Measurements from ENCODE around the gene EHD3.
"Not testable (repeated sequence)": the region's sequence is repeated elsewhere in the genome, so short reads cannot be mapped to it uniquely, and the experiment has no call there.

Gene EHD3

DNA sequence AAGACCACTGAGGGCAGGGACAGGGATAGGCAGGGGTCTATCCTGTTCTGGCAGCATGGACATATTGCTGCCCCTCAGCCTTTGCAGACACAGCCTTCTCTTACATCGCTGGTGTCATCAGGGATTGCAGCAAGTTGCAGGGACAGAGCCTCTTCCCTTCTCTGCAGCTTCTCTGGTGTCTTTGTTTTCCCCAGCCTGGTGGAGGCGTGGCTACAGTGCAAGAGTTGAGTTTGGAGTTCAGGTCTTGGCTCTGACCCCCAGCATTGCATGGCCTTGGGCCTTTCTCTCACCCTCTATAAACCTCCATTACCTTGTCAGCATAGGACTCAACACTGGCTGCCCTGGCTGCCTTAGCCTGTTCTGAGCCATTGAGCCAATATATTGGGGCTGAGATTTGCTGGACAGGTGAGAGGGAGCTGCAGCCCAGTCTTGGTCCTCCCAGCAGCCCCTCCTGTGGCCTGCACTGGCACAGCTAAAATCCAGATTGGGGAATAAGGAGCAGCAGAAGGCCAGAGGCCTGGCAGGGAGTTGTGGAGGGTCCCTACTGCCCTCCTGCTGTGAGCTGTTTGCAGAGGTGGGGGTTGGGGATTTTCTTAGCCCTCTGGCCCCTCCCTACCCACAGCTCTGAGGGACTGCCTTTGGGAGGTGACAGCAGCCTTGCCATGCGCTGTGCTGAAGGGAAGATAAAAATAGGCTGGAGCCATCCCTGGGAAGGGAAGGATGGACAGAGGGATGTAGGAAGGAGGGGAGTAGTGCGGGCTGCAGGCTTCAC lies 22.8 kb downstream of the EHD3 start:
- DNase-seq, result no peak

DNA sequence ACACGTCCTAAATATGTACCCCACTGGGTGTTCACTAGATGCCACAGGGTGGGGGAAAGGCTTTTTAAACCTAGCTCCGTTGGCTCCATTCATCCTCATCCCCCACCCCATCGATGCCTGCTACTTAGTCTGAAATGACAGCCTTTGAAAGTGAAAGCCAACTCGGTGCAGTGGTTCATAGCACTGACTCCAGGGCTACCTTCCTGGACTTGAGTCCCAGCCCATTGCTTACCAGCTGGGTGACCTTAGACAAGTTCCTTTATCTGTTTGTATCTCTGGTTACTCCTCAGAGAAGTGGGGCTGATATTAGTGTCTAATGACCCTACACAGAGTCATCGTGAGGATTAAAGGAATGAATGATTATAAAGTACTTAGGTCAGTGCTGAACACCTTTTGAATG lies 24.4 kb downstream of the EHD3 start:
- no peak for DNase-seq

DNA sequence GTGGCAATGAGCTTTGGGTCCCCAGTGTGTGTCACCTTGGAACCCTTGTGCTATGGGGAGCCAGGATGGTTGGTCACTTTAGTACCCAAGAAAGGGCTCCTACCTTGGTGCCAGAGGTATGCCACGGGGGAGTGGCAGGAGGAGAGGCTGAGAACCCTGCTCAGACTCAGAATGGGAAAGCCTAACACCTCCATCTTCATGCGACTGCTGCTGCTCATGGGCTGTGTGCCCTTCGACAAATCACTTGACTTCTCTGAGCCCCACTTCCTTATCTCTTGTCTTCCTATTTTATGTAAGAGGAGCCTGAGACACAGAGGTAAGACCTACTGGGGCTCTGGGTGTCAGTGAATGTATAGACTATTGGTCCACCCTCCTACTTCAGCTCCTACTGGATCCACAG lies 25.1 kb downstream of the EHD3 start:
- DNase-seq, result no peak

DNA sequence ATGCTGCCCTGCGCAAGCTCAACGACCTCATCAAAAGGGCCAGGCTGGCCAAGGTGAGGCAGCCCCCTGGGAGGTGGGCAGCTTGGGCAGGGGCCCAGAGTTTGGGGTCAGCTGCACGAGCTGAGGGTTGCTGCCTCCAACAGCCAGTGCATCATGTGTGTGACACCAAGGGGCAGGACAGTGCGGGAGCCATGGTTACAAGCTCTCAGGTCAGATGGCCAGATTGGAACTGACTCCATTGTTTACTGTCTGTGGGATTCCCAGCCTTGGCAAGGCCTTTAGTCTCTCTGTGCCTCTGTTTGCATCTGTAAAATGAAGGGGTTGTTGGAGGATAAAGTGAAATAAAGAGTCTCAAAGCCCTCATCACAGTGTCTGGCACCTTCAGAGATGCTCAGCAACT lies 26.9 kb downstream of the EHD3 start:
- DNase-seq, result no peak

DNA sequence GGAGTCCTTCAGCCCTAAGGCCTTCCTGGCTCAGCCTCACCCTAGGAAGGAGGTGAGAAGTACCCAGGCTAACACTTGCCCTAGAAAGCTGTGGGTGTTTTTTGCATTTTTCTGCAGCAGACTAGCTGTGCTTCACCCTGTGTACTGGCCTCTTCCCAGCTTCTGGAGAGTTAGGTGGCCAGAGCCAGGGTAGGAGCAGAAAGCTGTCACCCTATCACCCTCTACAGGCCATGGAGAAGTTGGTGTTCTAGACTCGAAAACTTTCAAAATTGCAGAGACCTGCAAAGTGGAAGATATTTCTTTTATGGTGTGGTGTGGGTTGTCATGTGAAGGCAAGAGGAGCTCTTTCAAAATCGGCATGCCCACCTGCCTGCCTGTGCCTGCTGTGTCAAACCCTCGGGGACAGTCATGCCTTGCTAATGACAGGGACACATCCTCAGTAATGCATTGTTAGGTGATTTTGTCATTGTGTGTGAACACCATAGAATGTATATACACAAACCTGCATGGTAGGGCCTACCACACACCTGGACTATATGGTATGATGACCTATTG lies 29.8 kb downstream of the EHD3 start:
- no peak for DNase-seq

DNA sequence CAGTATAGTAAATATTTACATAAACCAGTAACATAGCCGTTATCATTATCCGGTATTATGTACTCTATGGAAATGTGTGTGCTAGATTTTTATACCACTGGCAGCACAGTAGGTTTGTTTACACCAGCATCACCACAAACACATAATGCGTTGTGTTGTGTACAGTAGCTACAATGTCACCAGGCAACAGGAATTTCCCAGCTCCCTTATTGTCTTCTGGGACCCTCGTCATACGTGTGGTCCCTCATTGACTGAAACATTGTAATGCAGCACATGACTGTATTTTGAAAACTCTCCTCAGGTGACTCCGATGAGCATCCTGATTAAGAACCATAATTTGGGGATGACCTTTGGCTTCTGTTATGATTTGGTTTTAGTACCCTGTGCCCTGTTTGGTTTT lies 31.3 kb downstream of the EHD3 start:
- DNase-seq, result no peak

DNA sequence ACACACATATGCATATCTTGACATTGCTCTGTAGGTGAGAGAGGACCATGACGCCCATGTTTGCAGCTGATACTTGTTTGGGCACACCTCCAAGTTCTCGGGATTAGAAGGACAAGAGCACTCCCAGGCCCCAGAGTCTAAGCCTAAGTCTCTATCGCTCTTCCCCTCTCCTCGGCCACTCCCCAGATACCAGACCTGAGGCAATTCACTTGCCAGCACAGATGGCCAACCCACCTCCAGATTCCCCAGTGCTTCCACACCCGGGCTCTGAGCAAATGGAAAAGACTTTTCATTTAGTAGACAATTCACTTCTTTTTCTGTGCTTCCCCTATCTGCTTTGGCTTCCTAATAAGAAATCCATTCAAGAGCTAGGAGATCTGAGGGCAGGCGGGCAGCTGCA lies 32.9 kb downstream of the EHD3 start:
- no peak for DNase-seq

DNA sequence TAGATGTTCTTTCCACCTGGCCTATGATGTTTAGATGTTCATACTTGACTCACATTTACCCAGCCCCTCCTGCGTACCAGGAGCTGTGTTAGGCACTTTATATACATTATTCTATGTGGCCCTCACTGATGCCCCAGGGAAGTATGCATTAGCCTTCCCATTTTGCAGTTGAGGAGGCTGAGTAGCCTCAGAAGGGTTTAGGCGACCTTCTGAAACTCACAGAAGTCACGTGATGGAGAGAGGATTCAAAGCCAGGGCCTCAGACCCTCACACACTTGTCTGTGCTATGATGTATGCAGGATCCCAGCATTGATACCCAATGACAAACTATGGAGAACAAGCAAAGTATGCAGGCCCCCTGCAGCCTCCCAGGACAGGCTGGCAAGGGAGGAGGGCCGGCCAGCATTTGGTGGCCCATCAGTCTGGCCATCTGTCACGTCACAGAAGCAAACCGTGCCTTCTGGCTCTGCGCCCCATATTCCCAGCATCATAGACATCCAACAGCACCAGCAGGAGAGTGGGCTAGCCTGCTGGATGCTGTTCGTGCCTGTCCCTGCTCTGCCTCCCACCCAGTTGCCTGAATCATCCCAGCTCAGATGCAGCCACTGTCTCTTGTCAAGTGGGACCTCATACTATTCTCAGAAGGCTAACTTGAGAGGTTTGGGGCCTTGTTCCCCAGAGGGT lies 33.6 kb downstream of the EHD3 start:
- no peak for DNase-seq

DNA sequence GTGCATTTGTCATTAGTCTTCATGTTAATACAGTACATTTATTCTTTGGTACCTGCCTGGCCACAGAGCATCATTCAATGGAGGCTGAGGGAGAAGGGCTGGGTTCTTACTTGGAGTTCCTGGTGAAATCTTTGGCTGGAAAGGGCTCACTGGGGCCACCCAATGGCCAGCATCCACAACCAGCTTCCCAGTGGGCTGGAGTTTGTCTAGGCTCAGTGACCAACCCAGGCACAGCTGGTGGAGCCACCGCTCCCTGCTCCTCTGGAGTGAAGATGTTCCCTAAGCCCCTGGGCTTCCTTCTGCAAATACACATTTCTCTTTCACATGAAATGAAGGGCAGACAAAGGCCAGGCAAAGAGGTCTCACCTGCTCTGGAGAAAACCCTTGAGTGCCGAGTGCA lies 34.4 kb downstream of the EHD3 start:
- no peak for DNase-seq

DNA sequence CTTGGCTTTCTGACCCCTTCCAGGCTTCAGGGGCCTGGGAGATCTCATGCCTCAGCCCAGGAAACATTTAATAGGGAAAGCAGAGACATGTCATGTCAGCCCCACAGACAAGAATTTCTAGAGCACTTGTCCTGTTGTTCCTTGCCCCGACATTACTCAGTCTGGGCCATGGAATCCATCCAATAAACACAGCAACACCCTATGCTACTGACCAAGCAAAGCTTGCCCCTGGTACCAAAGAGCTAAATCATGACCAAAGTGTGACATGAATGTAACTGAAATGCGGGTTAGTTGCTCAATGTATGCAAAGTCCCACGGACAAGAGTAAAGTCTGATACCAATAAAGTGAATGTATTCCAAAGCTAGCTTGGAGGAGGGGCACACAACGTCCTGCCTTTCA lies 35.1 kb downstream of the EHD3 start:
- DNase-seq, result no peak

DNA sequence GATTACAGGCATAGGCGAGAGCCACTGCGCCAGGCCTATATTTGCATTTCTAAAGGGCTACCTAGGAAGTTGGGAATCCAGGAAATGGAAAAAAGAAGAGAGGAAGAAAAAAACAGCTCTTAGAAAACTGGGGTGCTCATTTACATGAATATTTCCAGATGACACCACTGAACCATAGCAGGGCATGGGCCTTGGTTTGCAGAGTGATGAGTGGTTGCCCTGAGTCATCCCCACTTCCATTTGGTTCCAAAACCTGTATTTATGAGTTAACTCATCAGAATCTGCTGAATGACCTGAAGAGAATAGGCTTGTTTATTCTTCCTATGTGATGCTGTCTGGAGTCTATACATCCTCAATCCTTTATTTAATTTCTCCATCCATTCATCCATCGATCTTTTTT lies 36.2 kb downstream of the EHD3 start:
- no peak for DNase-seq

DNA sequence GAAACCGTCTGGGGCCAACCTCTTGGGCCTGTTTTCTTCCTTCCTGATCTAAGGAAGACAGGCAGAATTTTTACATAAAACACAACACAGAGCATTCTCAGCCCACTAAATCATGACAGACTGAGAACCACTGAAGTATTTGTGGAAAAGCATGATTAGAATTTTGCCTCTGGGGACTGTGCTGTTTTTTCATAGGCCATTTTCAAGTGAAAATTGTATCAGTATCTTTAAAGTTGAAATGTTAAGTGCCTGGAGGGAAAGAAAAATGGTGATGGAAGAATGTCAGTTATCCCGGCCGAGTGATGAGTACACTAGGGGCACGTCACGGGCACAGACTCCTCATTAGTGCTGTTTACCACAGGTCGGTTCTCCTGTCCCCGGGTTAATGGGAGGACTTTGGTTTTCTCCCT lies 36.9 kb downstream of the EHD3 start:
- no peak for DNase-seq

DNA sequence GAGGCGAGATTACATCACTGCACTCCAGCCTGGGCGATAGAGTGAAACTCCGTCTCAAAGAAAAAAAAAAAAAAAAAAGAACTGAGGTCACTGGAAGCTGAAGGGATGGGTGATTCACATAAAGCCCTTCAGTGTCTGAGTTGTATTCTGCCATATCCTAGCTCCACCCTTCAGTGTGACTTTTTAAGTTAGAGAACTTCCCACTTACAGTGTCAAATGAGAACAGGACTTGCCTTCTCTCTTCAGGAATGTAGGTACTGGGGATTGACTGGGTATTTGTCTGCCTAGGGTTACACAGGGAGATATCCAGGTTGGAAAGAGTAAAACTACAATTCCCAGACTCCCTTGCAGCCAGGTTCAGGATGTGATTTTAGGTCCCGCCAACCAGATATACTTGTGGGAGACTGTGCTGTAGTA lies 37.9 kb downstream of the EHD3 start:
- no peak for DNase-seq

DNA sequence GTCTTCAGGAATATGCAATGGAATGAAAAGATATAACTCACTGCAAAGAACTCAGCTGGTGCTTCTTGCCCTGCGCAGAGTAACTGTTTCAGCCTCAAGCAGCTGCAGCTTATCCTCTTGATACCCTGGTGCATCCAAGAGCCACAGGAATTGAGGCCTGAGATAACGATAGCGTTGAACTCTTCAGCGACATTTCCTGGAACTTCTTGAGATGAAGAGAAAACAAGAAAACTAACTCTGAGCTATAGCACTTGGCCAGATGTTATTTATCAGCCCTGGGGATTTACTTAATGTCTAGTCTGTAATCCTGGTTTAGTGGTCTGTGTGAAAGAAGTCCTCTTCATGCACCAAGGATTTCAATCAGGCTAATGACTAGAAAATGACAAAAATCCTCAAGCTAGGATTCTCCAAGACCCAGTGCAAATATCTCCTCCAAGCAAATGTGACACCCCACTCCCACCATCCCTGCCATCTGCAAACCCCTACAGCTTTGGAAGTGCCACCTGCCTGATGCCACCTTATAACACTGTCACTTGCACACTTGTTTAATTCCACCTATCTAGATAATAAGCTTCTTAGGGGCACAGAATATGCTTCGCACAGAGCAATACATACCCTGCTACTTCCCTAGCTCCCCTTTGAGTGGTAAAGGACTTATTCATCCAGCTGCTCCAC lies 40.6 kb downstream of the EHD3 start:
- DNase-seq, result no peak

DNA sequence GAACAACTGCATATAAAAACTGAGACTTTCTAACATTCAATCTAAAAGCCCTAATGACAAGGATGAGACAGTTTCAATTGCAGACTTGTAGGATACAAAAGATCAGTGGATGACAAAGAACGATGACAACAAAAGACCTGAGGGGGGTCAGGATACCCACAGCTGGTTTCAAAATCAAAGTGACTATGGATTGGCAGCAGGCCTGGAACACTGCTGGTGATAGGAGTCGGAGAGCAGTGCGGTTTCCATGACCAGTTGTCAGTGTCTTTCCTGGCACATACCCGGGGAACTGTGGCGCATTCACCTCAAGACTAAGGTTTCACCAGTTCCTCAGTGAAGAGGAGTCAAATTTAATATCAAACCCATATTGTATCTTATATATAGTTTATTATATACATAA lies 42.0 kb downstream of the EHD3 start:
- no peak for DNase-seq

DNA sequence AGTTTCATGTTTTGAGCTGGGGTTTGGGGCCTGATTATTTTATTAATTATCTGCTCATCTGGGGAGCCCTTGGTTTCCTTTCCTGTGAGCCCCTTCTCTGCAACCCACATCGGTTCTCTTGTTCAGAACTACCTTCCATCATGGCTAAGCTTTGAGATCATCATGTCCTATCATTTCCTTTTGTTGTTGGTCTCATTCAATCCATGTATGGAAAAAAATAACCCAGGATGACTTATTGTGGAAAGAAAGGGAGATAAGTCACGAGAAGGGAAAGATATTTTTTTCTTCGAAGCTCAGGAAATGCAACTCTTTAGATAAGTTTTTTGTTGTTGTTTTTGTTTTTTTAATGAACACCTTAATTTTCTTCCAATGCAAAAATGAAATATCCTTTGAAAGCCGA lies 43.7 kb downstream of the EHD3 start:
- no peak for DNase-seq

DNA sequence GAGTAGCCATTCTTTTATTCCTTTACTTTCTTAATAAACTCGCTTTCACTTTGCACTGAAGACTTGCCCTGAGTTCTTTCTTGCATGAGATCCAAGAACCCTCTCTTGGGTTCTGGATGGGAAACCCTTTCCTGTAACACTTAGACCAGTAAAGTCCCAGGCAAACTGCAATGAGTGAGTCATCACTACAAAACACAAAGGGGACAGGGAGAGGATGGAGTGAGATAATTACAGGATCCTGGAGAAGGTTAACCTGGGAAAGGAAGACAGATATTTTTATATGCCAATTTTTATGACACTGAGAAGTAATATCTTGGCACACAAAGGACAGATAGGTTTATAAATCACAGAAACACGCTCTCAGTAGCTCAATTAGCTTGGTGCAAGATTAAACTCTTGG lies 48.7 kb downstream of the EHD3 start:
- DNase-seq, result no peak

DNA sequence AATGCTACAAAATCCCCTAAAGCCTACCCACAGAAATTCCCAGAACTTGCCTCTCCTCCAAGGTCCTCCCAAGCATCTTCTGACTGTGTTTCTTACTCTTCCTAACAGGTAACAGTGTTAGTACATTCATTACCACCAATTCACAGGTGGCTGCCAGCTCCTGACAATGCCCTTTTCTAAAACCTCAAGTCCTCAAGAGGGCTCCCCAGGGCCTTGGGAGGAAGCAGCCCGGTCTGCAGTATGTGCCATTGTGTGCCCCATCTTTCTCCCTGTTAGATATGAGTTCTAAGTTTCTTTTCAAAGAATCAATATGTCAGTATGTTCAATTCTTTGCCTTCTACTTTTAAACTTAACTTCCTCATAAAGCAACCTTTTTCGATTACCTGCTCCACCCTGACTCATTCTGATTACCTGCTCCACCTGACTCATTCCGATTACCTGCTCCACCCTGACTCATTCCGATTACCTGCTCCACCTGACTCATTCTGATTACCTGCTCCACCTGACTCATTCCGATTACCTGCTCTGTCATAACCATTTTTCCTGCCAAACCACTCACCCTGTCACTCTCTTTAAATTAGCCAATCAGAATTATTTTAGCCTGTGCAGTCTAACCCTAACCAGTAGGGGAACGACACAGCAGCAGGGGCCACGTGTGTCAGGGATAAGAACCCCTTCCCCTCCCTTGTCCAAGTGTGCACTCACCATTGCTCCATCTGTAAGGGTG lies 49.4 kb downstream of the EHD3 start:
- DNase-seq, result not testable (repeated sequence)

DNA sequence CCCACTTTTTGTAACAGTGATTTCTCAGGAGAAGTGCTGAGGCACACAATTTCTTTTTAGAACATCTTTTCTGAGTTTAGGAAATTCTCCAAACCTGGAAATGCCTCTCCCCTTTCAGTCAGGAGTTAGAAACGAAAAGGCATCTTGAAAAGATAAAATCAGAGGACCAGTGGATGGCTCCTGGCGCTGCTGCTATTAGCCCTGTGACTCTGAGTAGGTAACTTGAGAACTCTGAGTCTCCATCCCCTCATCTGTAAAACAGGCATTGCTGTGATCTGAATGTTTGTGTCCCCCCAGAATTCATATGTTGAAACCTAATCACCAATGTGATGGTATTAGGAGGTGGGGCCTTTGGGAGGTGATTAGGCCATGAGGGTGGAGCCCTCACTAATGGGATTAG lies 50.2 kb downstream of the EHD3 start:
- no peak for DNase-seq

DNA sequence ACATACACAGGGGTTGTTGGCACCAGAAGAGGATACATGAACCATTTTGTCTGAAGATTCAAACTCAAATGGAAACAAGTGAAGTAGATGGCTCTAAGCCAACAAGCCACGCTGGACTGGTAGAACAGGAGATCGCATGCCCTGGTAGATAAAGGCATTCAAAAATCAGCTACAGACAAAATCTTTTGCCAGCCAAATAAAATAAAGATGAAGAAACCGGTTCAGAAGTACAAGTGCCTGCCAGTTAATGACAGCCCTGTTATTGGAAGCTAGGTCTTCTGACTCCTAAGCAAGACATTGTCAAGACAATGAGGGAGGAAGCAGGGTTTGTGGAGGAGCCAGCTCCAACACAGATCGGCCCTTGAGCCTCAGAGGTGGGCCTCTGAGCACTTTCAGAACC lies 52.3 kb downstream of the EHD3 start:
- no peak for DNase-seq

DNA sequence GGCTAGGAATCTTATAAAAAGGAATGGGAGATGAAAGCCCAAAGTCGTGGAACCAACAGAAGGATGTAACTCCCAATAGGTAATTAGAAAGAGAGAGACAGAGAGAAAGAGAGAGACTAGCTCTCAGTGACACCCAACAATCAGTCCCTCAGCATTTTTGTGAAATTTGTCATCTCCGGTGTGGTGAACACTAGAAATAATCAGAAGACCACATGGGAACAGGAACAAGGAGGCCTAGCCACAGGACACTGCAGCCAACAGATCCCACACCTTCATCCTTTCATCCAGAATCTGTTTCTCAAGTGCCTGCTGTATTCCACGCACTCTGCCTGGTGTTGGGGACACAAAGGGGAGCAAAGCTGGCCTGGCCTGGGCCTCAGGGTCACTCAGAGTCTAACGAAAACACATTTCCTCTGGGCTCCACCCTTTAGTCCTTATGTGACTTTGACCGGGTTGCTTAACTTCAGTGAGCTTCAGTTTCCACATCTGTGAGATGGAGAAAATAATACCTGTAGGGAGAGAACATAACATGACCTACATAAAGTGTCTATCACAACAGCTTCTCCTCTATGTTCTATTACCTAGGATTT lies 53.1 kb downstream of the EHD3 start:
- no peak for DNase-seq

DNA sequence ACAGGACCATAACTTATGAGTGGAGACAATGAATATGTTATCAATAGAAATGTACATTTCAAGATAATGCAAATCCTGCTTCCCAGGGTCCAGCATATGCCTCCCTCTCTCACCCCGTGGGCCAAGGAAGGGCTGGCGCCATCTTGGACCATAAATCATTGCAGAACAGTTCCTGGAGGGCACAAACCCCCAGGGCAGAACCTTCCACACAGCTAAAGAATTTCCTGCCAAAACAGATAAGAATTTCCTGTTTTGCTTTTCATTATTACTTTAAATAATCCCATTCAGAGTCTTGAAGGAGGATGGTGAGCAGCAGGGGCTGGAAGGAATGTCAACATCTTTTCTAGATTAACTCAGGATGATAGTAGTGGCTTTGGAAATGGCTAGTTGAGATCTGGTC lies 53.7 kb downstream of the EHD3 start:
- no peak for DNase-seq

DNA sequence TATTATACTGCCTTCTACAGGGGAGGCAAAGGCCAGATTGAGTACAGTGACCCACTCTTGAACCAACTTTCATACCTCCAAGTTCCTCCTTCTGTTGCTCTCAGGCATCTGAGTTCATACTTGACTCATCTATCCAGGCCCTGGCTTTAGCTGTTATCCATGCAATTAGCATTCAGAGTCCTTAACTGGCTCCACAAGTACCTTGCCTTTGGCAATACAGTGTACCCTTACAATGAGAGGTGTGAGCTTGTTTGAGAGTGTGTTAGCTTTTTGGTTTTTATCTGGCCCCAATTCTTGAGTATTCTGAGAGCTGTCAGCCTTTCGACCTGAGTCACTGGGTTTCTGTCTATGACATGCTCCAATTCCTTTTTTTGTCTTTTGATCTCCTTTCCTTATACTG lies 60.2 kb downstream of the EHD3 start:
- DNase-seq, result no peak

All from CD4-positive, alpha-beta T cell treated with Interleukin-15 for 1 hour (primary cell).